ENCODE data around the gene OGFOD2. TPM values are rescaled to one million over a fixed set of nuclear protein-coding genes. Genes with fewer than 3 reads are reported as not detected.
A peak's percentile ranks its signal among the peaks of the same experiment; 100 is the strongest.

Gene OGFOD2
- total and polyA plus RNA-seq, 9 of the 15 experiments (the other 6 are each of a cell fraction or from before 2014, with no cell fraction given), result 1.4 to 111 (median 18.5) TPM

GRCh38 chr12:122974274-122974891, 661 bp upstream of the OGFOD2 start (continued):
- TF ChIP-seq YY1 (IDR thresholded peaks at IDR 0.05; ENCODE audit: borderline replicate concordance in 1 of 3, control insufficient read depth in 1 of 3, extremely low read depth in 1 of 3, insufficient read depth in 3 of 3, insufficient read length in 1 of 3, insufficient replicate concordance in 2 of 3, low read depth in 1 of 3, low read length in 2 of 3) (peak in 2 of 3 experiments; percentile 67 to 87), ZNF316 (IDR thresholded peaks at IDR 0.05) (no peak), ZBTB17 (CRISPR knock-in tag; IDR thresholded peaks at IDR 0.05) (no peak), KDM5B (IDR thresholded peaks at IDR 0.05; ENCODE audit: insufficient replicate concordance, low read depth, low read length) (peak; percentile 47), LCOR (CRISPR knock-in tag; IDR thresholded peaks at IDR 0.05) (peak; percentile 49; the same call in 1 of the 2 replicates), HNRNPUL1 (IDR thresholded peaks at IDR 0.05; ENCODE audit: low read length) (no peak), FOXA1 (IDR thresholded peaks at IDR 0.05; ENCODE audit: borderline replicate concordance) (no peak), NFRKB (IDR thresholded peaks at IDR 0.05; ENCODE audit: low read depth) (no peak), ZSCAN29 (IDR thresholded peaks at IDR 0.05) (no peak), SRSF3 (IDR thresholded peaks at IDR 0.05; ENCODE audit: insufficient read depth, low read length) (no peak), GMEB1 (CRISPR knock-in tag; IDR thresholded peaks at IDR 0.05) (no peak), ZC3H4 (CRISPR knock-in tag; IDR thresholded peaks at IDR 0.05; ENCODE audit: borderline replicate concordance) (no peak), MTF1 (CRISPR knock-in tag; IDR thresholded peaks at IDR 0.05; ENCODE audit: borderline replicate concordance) (no peak), STAT5B (CRISPR knock-in tag; IDR thresholded peaks at IDR 0.05) (no peak), PYGO2 (tag; IDR thresholded peaks at IDR 0.05) (no peak), PCBP2 (IDR thresholded peaks at IDR 0.05; ENCODE audit: low read depth, low read length, poor library complexity, severe bottlenecking) (no peak), ZNF143 (CRISPR knock-in tag; IDR thresholded peaks at IDR 0.05) (no peak), PATZ1 (CRISPR knock-in tag; IDR thresholded peaks at IDR 0.05; ENCODE audit: borderline replicate concordance) (no peak), JUNB (CRISPR knock-in tag; conservative IDR thresholded peaks at IDR 0.05) (no peak), ZNF778 (CRISPR knock-in tag; IDR thresholded peaks at IDR 0.05) (no peak), ZMIZ1 (IDR thresholded peaks at IDR 0.05; ENCODE audit: low read depth in 2 of 2, low read length in 2 of 2) (peak in 1 of 2 experiments; percentile 70; a peak in 1 of 4 replicates), MEF2D (tag; conservative IDR thresholded peaks at IDR 0.05; ENCODE audit: low read depth) (no peak)

Data from K562 (cell line).